ENCODE data around the gene PRIM1.

DNA sequence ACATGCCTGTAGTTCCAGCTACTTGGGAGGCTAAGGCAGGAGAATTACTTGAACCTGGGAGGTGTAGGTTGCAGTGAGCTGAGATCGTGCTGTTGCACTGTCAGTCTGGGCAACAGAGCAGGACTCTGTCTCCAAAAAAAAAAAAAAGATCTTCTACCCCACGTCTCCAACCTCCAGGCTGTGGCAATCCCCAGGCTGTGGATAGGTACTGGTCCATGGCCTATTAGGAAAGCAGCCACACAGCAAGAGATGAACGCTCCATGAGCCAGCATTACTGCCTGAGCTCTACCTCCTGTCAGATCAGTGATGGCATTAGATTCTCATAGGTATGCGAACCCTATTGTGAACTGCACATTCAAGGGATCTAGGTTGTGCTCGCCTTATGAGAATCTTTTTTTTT lies 58.0 kb downstream of the PRIM1 start:
- TF ChIP-seq, protein P1, sequence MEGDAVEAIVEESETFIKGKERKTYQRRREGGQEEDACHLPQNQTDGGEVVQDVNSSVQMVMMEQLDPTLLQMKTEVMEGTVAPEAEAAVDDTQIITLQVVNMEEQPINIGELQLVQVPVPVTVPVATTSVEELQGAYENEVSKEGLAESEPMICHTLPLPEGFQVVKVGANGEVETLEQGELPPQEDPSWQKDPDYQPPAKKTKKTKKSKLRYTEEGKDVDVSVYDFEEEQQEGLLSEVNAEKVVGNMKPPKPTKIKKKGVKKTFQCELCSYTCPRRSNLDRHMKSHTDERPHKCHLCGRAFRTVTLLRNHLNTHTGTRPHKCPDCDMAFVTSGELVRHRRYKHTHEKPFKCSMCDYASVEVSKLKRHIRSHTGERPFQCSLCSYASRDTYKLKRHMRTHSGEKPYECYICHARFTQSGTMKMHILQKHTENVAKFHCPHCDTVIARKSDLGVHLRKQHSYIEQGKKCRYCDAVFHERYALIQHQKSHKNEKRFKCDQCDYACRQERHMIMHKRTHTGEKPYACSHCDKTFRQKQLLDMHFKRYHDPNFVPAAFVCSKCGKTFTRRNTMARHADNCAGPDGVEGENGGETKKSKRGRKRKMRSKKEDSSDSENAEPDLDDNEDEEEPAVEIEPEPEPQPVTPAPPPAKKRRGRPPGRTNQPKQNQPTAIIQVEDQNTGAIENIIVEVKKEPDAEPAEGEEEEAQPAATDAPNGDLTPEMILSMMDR (IDR thresholded peaks at IDR 0.05; ENCODE audit: low read depth, low read length), result no peak
- TF ChIP-seq EZH2phosphoT487 (IDR thresholded peaks at IDR 0.05; ENCODE audit: low read depth), result no peak
